H9 (cell line): ENCODE results near the gene EDARADD. TPM values are rescaled to one million over a fixed set of nuclear protein-coding genes. Genes with fewer than 3 reads are reported as not detected.
A peak's percentile ranks its signal among the peaks of the same experiment; 100 is the strongest.

Experiments
- DNase-seq: peaks from one replicate; pipeline ENCODE4 v3.0.0-alpha.2; 2017
- H2AFZ ChIP-seq: one replicate; pipeline ENCODE4 v1.6.1; 2013; ENCODE audit warnings: mild to moderate bottlenecking, low read length, control low read depth, moderate library complexity
- H2AK5ac ChIP-seq: 2 replicates; pipeline ENCODE4 v1.6.1; 2013; ENCODE audit warnings: low read length, control low read depth, mixed read lengths; ENCODE audit not compliant: insufficient read length
- H2BK120ac ChIP-seq: one replicate; pipeline ENCODE4 v1.6.1; 2013; ENCODE audit warnings: low read depth, mild to moderate bottlenecking, low read length, control low read depth, inconsistent platforms; ENCODE audit not compliant: poor library complexity, severe bottlenecking
- H2BK12ac ChIP-seq: 2 replicates; pipeline ENCODE4 v1.6.1; 2013; ENCODE audit warnings: low read length, control low read depth, mixed read lengths, low read depth; ENCODE audit not compliant: insufficient read length
- H2BK15ac ChIP-seq: 2 replicates; pipeline ENCODE4 v1.6.1; 2013; ENCODE audit warnings: low read depth, low read length, control low read depth
- H2BK20ac ChIP-seq: one replicate; pipeline ENCODE4 v1.6.1; 2013; ENCODE audit warnings: low read depth, mild to moderate bottlenecking, low read length, control low read depth, inconsistent platforms; ENCODE audit not compliant: poor library complexity, severe bottlenecking
- H2BK5ac ChIP-seq: 2 replicates; pipeline ENCODE4 v1.6.1; 2013; ENCODE audit warnings: low read length, control low read depth, mixed read lengths; ENCODE audit not compliant: insufficient read length
- H3K14ac ChIP-seq: 2 replicates; pipeline ENCODE4 v1.6.1; 2013; ENCODE audit warnings: low read length, control low read depth; ENCODE audit not compliant: insufficient read depth
- H3K18ac ChIP-seq: 2 replicates; pipeline ENCODE4 v1.6.1; 2013; ENCODE audit warnings: low read depth, mild to moderate bottlenecking, mixed read lengths, low read length, control low read depth; ENCODE audit not compliant: insufficient read length
- H3K23ac ChIP-seq: 2 replicates; pipeline ENCODE4 v1.6.1; 2013; ENCODE audit warnings: low read length, control low read depth, mixed read lengths, low read depth; ENCODE audit not compliant: insufficient read length
- H3K23me2 ChIP-seq: 2 replicates; pipeline ENCODE4 v1.6.1; 2013; ENCODE audit warnings: low read depth, mild to moderate bottlenecking, mixed read lengths, low read length, control low read depth; ENCODE audit not compliant: insufficient read length, poor library complexity, severe bottlenecking
- H3K27ac ChIP-seq: 2 replicates; pipeline ENCODE4 v1.5.1; 2013; ENCODE audit warnings: low read length, control low read depth, mixed read lengths, low read depth; ENCODE audit not compliant: insufficient read length
- H3K27me3 ChIP-seq: 2 replicates; pipeline ENCODE4 v1.6.1; 2013; ENCODE audit warnings: low read length, control low read depth, inconsistent platforms; ENCODE audit not compliant: insufficient read depth
- H3K4ac ChIP-seq: 2 replicates; pipeline ENCODE4 v1.6.1; 2013; ENCODE audit warnings: low read depth, mild to moderate bottlenecking, control low read depth, inconsistent platforms, low read length, moderate library complexity
- H3K4me1 ChIP-seq: 2 replicates; pipeline ENCODE4 v1.6.1; 2013; ENCODE audit warnings: low read length, control low read depth, inconsistent platforms; ENCODE audit not compliant: insufficient read depth
- H3K4me2 ChIP-seq: 2 replicates; pipeline ENCODE4 v1.6.1; 2013; ENCODE audit warnings: low read length, control low read depth, mixed read lengths; ENCODE audit not compliant: insufficient read length, insufficient read depth
- H3K56ac ChIP-seq: 2 replicates; pipeline ENCODE4 v1.6.1; 2013; ENCODE audit warnings: low read depth, mild to moderate bottlenecking, mixed read lengths, low read length, control low read depth; ENCODE audit not compliant: insufficient read length
- H3K79me1 ChIP-seq: 2 replicates; pipeline ENCODE4 v1.6.1; 2013; ENCODE audit warnings: low read depth, mild to moderate bottlenecking, moderate library complexity, low read length, control low read depth, inconsistent platforms; ENCODE audit not compliant: insufficient read depth, poor library complexity, severe bottlenecking
- H3K79me2 ChIP-seq: 2 replicates; pipeline ENCODE4 v1.6.1; 2013; ENCODE audit warnings: low read length, control low read depth, inconsistent platforms; ENCODE audit not compliant: insufficient read depth
- H3K9ac ChIP-seq: 2 replicates; pipeline ENCODE4 v1.6.1; 2013; ENCODE audit warnings: low read length, control low read depth, mixed read lengths; ENCODE audit not compliant: insufficient read length; ENCODE audit errors: extremely low read depth
- H3K9me3 ChIP-seq: one replicate; pipeline ENCODE4 v1.6.1; 2013; ENCODE audit warnings: low read depth, low read length, inconsistent platforms; ENCODE audit not compliant: control insufficient read depth
- H3T11ph ChIP-seq: one replicate; pipeline ENCODE4 v1.6.1; 2013; ENCODE audit warnings: mild to moderate bottlenecking, low read length, control low read depth, inconsistent platforms
- H4K20me1 ChIP-seq: one replicate; pipeline ENCODE4 v1.6.1; 2013; ENCODE audit not compliant: control insufficient read depth, insufficient read length, insufficient read depth
- H4K5ac ChIP-seq: 2 replicates; pipeline ENCODE4 v1.6.1; 2013; ENCODE audit warnings: low read depth, mild to moderate bottlenecking, mixed read lengths, low read length, control low read depth; ENCODE audit not compliant: insufficient read length
- H4K8ac ChIP-seq: replicated peaks from 2 replicates; pipeline ENCODE4 v1.6.1; 2013; ENCODE audit warnings: low read length, control low read depth, mixed read lengths, low read depth; ENCODE audit not compliant: insufficient read length
- H4K91ac ChIP-seq: 2 replicates; pipeline ENCODE4 v1.6.1; 2013; ENCODE audit warnings: low read depth, mild to moderate bottlenecking, moderate library complexity, mixed read lengths, low read length, control low read depth; ENCODE audit not compliant: insufficient read length
- H3K27ac Mint-ChIP-seq, 3 experiments: 2 replicates in 2 of 3; 3 replicates in 1 of 3; pipeline ENCODE4 v1.8.0; 2020 to 2021; ENCODE audit warnings: mixed read lengths in 3 of 3, mild to moderate bottlenecking in 1 of 3, moderate library complexity in 1 of 3
- H3K27me3 Mint-ChIP-seq: 2 replicates; pipeline ENCODE4 v1.8.0; 2021; ENCODE audit warnings: low read depth, mild to moderate bottlenecking, moderate library complexity, mixed read lengths
- H3K36me3 Mint-ChIP-seq, 3 experiments: 2 replicates in 2 of 3; 3 replicates in 1 of 3; pipeline ENCODE4 v1.8.0; 2020 to 2021; ENCODE audit warnings: low read depth in 3 of 3, mixed read lengths in 3 of 3; ENCODE audit not compliant: insufficient read depth in 1 of 3
- H3K4me1 Mint-ChIP-seq, 2 experiments: 2 replicates each; pipeline ENCODE4 v1.8.0; 2020; ENCODE audit warnings: mixed read lengths in 2 of 2
- H3K4me3 Mint-ChIP-seq, 2 experiments: 2 replicates in 1 of 2; 3 replicates in 1 of 2; pipeline ENCODE4 v1.8.0; 2020 to 2021; ENCODE audit warnings: mild to moderate bottlenecking in 2 of 2, mixed read lengths in 2 of 2, moderate library complexity in 1 of 2
- H3K9me3 Mint-ChIP-seq, 2 experiments: 2 replicates in 1 of 2; 3 replicates in 1 of 2; pipeline ENCODE4 v1.8.0; 2020; ENCODE audit warnings: mild to moderate bottlenecking in 2 of 2, mixed read lengths in 2 of 2, moderate library complexity in 1 of 2
- CTCF ChIP-seq: fragments of 200-600 bp; sonication (generic); conservative IDR thresholded peaks from 3 replicates; pipeline ENCODE4 v1.8.0; 2021; ENCODE audit warnings: antibody characterized with exemption, mild to moderate bottlenecking
- WGBS: extraction: QIAGEN DNeasy Blood & Tissue Kit; methylation state at CpG from one replicate; pipeline ENCODE4 v1.1.7; 2013; ENCODE audit warnings: missing lambda C conversion rate, low lambda C conversion rate, mixed read lengths; ENCODE audit not compliant: insufficient read length; ENCODE audit errors: extremely low coverage; 5-methylcytosine and 5-hydroxymethylcytosine counted together
- total RNA-seq: library from RNA; stranded (reverse); gene quantifications from 2 replicates; pipeline ENCODE4 v1.2.1, GENCODE V29; 2021

Gene EDARADD
- total RNA-seq, 1 experiment from 2014 or later: 3.8 TPM

GRCh38 chr1:236407059-236407458, 13.0 kb downstream of the EDARADD start:
- Histone ChIP-seq H3K23me2 (no peaks in the 10 kb centered on the region), H4K8ac (no peak overlapping the region), H2BK120ac (no peak overlapping the region), H3K56ac (no peak overlapping the region), H3K79me2 (no peaks in the 10 kb centered on the region), H3K9me3 (no peaks in the 10 kb centered on the region), H2AFZ (no peak overlapping the region), H3T11ph (no peak overlapping the region), H3K4me2 (no peak overlapping the region), H3K4ac (no peak overlapping the region), H3K9ac (no peak overlapping the region), H4K20me1 (no peaks in the 10 kb centered on the region), H3K4me1 (no peaks in the 10 kb centered on the region; the same call in 1 of the 2 replicates), H2BK15ac (no peak overlapping the region), H3K18ac (no peak overlapping the region), H4K91ac (no peak overlapping the region), H3K23ac (no peak overlapping the region), H4K5ac (no peak overlapping the region), H2BK20ac (no peak overlapping the region), H3K27me3 (no peaks in the 10 kb centered on the region), H2BK12ac (no peak overlapping the region), H3K79me1 (no peaks in the 10 kb centered on the region), H3K14ac (no peak overlapping the region), H2BK5ac (no peak overlapping the region), H2AK5ac (no peak overlapping the region), H3K27ac (no peak overlapping the region)
- Mint-ChIP-seq H3K4me1 (no peaks in the 10 kb centered on the region), H3K9me3 (no peaks in the 10 kb centered on the region), H3K4me3 (no peak overlapping the region), H3K36me3 (no peaks in the 10 kb centered on the region), H3K27ac (peak overlapping the region in 1 of 3 experiments; percentile 14; a peak in 1 of 7 replicates), H3K27me3 (no peaks in the 10 kb centered on the region)
- no peak for TF ChIP-seq CTCF
- DNase-seq: no peak
- no CpG with 5 or more reads among the region's 5 CpGs for WGBS
